HL-60/S4 treated with retinoic acid at 250 ng/mL for 4 days and 3 days (cell line): ENCODE data around the gene EVX2.

Source experiments
- in situ Hi-C: fragments of 300-500 bp; cut with MboI; formaldehyde crosslinking; loops from 2 replicates; pipeline ENCODE4 v1.7.0; 2022; ENCODE audit warnings: low sequenced_read_pairs

Gene EVX2

GRCh38 chr2:176083796-176084261 is at the start of gene EVX2:
TSS of gene EVX2 (minus strand) at chr2:176083962. CDS start at chr2:176083776, 186 bp downstream.
- in situ Hi-C loops, result loop anchor here (25.0 kb wide), 2 partner anchors 397 to 722 kb away; no protein-coding TSS in a partner anchor

DNA sequence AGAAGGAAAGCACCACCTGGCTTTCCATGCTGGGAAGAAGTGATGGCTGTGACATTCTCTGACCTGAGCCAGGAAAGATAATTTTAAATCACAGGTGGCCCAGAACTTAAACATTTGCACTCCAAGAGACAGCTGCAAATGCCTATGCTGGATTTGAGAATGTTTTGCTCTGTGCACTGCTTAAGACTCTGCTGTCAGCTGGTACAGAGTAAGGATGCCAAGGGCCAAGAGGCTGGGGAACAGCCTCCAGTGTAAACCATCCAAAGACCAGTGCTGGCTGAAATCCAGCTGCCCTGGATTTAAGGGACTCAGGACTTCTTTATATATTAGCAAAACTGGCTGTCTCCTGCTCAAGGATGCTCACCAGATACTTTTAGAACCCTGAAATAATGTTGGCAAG is 49.6 kb upstream of the EVX2 start:
- in situ Hi-C loops, result loop anchor here (25.0 kb wide), 3 partner anchors 329 to 1004 kb away; no protein-coding TSS in a partner anchor

- in situ Hi-C loops, result loop anchor here (25.0 kb wide), 3 partner anchors 330 to 1005 kb away; no protein-coding TSS in a partner anchor
Measured at GRCh38 chr2:176132205-176133171, 48.7 kb upstream of the EVX2 start.

- in situ Hi-C loops, result loop anchor here (25.0 kb wide), 3 partner anchors 330 to 1005 kb away; no protein-coding TSS in a partner anchor
Measured at GRCh38 chr2:176131848-176132158, 48.0 kb upstream of the EVX2 start.

GRCh38 chr2:176130957-176131847 is 47.4 kb upstream of the EVX2 start:
- in situ Hi-C loops, result loop anchor here (25.0 kb wide), 3 partner anchors 331 to 1006 kb away; no protein-coding TSS in a partner anchor

- in situ Hi-C loops, result loop anchor here (25.0 kb wide), 3 partner anchors 332 to 1007 kb away; no protein-coding TSS in a partner anchor
Measured at GRCh38 chr2:176130147-176130956, 46.6 kb upstream of the EVX2 start.

GRCh38 chr2:176129813-176130146 is 46.0 kb upstream of the EVX2 start:
- in situ Hi-C loops, result loop anchor here (25.0 kb wide), 3 partner anchors 333 to 1008 kb away; no protein-coding TSS in a partner anchor

DNA sequence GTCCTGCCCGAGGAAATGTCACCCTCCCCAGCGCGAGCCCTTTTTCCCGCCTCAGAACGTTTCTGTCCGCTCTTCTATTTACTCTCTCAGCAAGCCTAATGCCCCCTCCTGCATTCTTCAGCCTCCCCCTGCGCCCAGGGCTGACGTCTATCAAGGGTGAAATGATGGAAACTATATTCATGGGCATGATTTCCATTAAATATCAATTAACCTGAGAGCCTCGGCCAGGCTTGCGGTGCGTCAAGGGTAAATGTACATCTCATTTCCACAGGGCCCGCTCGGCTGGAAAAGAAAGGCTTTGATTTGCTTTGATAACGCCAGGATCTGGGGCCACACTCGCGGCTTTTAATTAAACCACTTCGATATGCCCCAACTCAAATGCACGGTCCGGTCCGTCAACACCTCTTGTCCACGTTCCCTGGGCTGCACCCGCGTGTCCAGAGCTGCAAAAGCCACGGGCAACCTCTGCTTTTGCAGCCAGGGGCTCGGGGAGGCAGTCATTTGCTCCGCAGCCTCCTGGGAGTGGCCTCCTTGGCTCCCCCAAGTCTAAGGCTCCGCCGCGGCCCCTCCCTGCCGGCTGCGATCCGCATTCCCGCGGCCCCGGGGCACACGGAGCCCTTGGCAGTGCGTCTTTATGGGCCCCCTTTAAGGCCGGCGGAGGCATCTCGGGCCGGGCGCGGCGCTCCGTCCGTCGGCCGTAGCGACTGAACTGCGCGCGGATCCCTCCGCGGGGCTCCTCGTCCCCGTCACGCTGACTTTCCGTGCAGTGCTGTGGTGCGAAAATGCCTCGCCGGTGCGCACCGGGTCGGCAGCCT is 45.4 kb upstream of the EVX2 start, which contains the start of gene HOXD8:
HOXD8 (plus strand) TSS at position 724 of the 815 bp plus-strand sequence. CDS start 662 bp downstream, outside the sequence.
- in situ Hi-C loops, result loop anchor here (25.0 kb wide), 3 partner anchors 333 to 1008 kb away; no protein-coding TSS in a partner anchor

DNA sequence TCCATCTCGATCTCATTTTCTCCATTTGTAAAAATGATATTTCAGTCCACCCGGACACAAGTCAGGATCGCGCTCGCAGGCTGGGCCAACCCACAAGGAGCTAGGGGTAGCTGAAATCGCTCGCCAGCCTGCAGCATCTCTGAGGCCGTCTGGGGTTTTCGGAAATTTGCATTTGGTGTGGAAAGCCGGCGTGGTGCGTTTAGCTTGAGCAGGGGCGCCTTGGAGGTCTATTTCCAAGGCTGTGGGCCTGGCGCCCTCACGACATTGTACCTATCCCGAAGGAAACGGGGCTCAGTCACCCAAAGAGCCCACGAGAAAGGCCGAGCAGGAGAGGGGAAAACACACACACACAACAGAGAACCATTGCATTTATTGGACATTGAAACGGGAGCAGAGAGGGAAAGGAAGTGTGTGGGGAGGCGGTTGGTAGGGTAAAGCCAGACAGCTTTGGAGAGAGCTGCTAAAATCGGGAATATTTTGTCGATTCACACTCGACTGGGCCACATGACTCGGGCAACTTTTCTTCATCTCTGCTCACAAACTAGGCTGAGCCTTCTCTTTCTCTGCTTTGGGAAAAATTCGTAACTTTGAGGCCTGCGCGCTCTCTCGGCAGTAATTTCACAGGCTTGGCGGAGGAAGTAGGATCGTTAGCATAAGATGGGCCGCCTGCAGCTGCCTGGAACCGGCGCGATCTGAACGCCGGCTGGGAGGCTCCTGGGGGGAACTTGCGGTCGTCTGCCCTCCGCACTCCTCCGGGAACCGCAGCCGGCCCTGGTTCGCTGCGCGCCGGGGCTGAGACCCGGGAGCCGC is 44.6 kb upstream of the EVX2 start:
- in situ Hi-C loops, result loop anchor here (25.0 kb wide), 3 partner anchors 334 to 1009 kb away; no protein-coding TSS in a partner anchor

DNA sequence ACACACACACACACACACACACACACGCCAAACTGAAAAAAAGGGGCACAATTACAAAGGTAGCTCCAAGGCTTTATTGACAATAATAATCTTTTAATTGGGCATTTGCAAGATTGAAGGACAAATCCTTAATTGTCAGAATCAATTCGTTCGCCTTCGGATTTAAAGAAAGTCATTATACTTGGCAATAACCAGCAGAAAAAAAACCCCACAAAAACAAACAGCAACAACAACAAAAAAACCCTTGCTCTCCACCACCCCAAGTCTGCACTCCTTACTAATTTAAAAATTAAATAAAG is 44.0 kb upstream of the EVX2 start:
- in situ Hi-C loops, result loop anchor here (25.0 kb wide), 3 partner anchors 335 to 1010 kb away; no protein-coding TSS in a partner anchor

GRCh38 chr2:176126929-176127773 is 43.4 kb upstream of the EVX2 start:
- in situ Hi-C loops, result loop anchor here (25.0 kb wide), 3 partner anchors 335 to 1010 kb away; no protein-coding TSS in a partner anchor

DNA sequence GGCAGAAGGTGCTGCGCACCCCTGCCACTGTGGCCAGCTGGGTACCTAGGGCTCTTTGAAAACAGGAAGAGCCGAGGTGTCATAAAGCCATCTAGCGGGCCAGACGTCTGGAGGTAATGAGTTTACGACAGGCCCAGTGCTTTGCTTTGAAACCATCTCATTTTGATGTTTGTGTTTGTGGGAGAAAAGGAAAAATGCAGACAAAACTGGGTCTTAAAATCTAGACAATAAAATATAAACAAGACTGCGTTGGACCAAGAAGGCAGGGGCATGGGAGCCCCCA is 42.0 kb upstream of the EVX2 start:
- in situ Hi-C loops, result loop anchor here (25.0 kb wide), 3 partner anchors 337 to 1012 kb away; no protein-coding TSS in a partner anchor

GRCh38 chr2:176124947-176125771 is 41.4 kb upstream of the EVX2 start:
- in situ Hi-C loops, result loop anchor here (25.0 kb wide), 4 partner anchors 337 to 1187 kb away; no protein-coding TSS in a partner anchor

GRCh38 chr2:176124110-176124946 is 40.6 kb upstream of the EVX2 start:
- in situ Hi-C loops, result loop anchor here (25.0 kb wide), 1 partner anchor 1188 kb away; no protein-coding TSS in a partner anchor

DNA sequence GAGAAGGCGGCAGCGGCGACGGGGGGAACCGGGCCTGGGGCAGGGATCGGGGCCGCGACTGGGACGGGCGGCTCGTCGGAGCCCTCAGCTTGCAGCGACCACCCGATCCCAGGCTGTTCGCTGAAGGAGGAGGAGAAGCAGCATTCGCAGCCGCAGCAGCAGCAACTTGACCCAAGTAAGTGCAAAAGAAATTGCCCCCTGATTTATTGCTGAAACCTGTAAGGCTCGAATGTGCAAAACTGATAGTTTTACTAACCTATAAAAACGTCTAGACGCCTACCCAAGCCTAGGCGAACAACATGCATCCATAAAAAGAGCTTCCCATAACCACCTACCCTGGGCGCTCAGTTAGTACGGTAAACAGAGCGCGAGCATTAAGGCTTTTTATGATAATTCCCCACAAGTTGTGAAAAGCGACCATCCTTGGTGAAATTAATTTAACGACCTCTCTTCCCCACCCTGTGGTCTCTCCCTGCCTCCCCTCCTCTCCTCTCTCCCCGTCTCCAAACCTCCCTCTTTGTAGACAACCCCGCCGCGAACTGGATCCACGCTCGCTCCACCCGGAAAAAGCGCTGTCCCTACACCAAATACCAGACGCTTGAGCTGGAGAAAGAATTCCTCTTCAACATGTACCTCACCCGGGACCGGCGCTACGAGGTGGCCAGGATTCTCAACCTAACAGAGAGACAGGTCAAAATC is 39.8 kb upstream of the EVX2 start:
- in situ Hi-C loops, result loop anchor here (25.0 kb wide), 1 partner anchor 1189 kb away; no protein-coding TSS in a partner anchor
